Mononuclear cell (primary cell): ENCODE results near the gene AQR. TPM values are rescaled to one million over a fixed set of nuclear protein-coding genes. Genes with fewer than 3 reads are reported as not detected.
"Not testable (repeated sequence)": the region's sequence is repeated elsewhere in the genome, so short reads cannot be mapped to it uniquely, and the experiment has no call there.

Experiments used
- H3K27me3 ChIP-seq: 2 replicates; pipeline ENCODE4 v1.6.0; 2011; ENCODE audit warnings: low read length, control low read depth; ENCODE audit not compliant: insufficient read depth
- H3K4me1 ChIP-seq: 2 replicates; pipeline ENCODE4 v1.5.1; 2011; ENCODE audit warnings: mild to moderate bottlenecking, low read length, control low read depth; ENCODE audit not compliant: insufficient read depth
- H3K4me3 ChIP-seq: 2 replicates; pipeline ENCODE4 v1.5.1; 2011; ENCODE audit warnings: mild to moderate bottlenecking, low read length, moderate library complexity
- H3K9me3 ChIP-seq: 2 replicates; pipeline ENCODE4 v1.5.1; 2011; ENCODE audit warnings: low read depth, mild to moderate bottlenecking, control low read depth, low read length
- total RNA-seq: library from RNA; depleted of rRNA; stranded (reverse); fragments of >200 nt; gene quantifications from one replicate; pipeline ENCODE4 v1.2.3, GENCODE V29; 2012

Gene AQR
- total RNA-seq, 1 donor = 38.4 TPM

- H3K4me3 ChIP-seq = no peak overlapping the region
- no peaks in the 10 kb centered on the region for H3K4me1 ChIP-seq
Observed at GRCh38 chr15:34828145-34828911, 141.2 kb downstream of the AQR start.

GRCh38 chr15:34821831-34822230, 147.7 kb downstream of the AQR start:
- Histone ChIP-seq H3K4me1 (no peaks in the 10 kb centered on the region), H3K9me3 (no peaks in the 10 kb centered on the region), H3K27me3 (peaks cover 1% of the 10 kb centered on the region), H3K4me3 (no peak overlapping the region)

More at GRCh38 chr15:34828145-34828911, 141.2 kb downstream of the AQR start:
- H3K27me3 ChIP-seq = peaks cover 3% of the 10 kb centered on the region
- no peaks in the 10 kb centered on the region for H3K9me3 ChIP-seq

GRCh38 chr15:34820110-34820509, 149.4 kb downstream of the AQR start:
- Histone ChIP-seq H3K4me1 (no peaks in the 10 kb centered on the region), H3K27me3 (peaks cover 10% of the 10 kb centered on the region), H3K9me3 (no peaks in the 10 kb centered on the region), H3K4me3 (no peak overlapping the region)

GRCh38 chr15:34818526-34818925, 151.0 kb downstream of the AQR start:
- Histone ChIP-seq H3K9me3 (no peaks in the 10 kb centered on the region), H3K27me3 (peaks cover 16% of the 10 kb centered on the region), H3K4me3 (no peak overlapping the region), H3K4me1 (no peaks in the 10 kb centered on the region)

GRCh38 chr15:34815836-34816235, 153.7 kb downstream of the AQR start:
- Histone ChIP-seq H3K4me3 (no peak overlapping the region), H3K9me3 (no peaks in the 10 kb centered on the region), H3K27me3 (peaks cover 16% of the 10 kb centered on the region), H3K4me1 (no peaks in the 10 kb centered on the region)

- peaks cover 16% of the 10 kb centered on the region for H3K27me3 ChIP-seq
- no peak overlapping the region for H3K4me3 ChIP-seq
- no peaks in the 10 kb centered on the region for H3K4me1 ChIP-seq
- H3K9me3 ChIP-seq = no peaks in the 10 kb centered on the region
Observed at GRCh38 chr15:34813446-34814190, 155.9 kb downstream of the AQR start.

GRCh38 chr15:34812868-34813365, 156.6 kb downstream of the AQR start:
- not testable (repeated sequence) for H3K4me1 ChIP-seq, H3K4me3 ChIP-seq, H3K9me3 ChIP-seq
- peaks cover 16% of the 10 kb centered on the region for H3K27me3 ChIP-seq

- no peaks in the 10 kb centered on the region for H3K4me1 ChIP-seq
- H3K9me3 ChIP-seq = no peaks in the 10 kb centered on the region
- peaks cover 16% of the 10 kb centered on the region for H3K27me3 ChIP-seq
- H3K4me3 ChIP-seq = no peak overlapping the region
Observed at GRCh38 chr15:34812369-34812768, 157.2 kb downstream of the AQR start.

- Histone ChIP-seq H3K4me1 (no peaks in the 10 kb centered on the region), H3K27me3 (peaks cover 11% of the 10 kb centered on the region), H3K9me3 (no peaks in the 10 kb centered on the region), H3K4me3 (no peak overlapping the region)
Observed at GRCh38 chr15:34810443-34811129, 159.0 kb downstream of the AQR start.

- Histone ChIP-seq H3K9me3 (no peaks in the 10 kb centered on the region), H3K27me3 (peaks cover 10% of the 10 kb centered on the region), H3K4me1 (no peaks in the 10 kb centered on the region), H3K4me3 (no peak overlapping the region)
Observed at GRCh38 chr15:34809186-34809585, 160.4 kb downstream of the AQR start.

- H3K27me3 ChIP-seq = peaks cover 7% of the 10 kb centered on the region
- no peaks in the 10 kb centered on the region for H3K9me3 ChIP-seq
- no peaks in the 10 kb centered on the region for H3K4me1 ChIP-seq
- H3K4me3 ChIP-seq = no peak overlapping the region
Observed at GRCh38 chr15:34808016-34808415, 161.5 kb downstream of the AQR start.

- not testable (repeated sequence) for H3K9me3 ChIP-seq, H3K4me1 ChIP-seq, H3K4me3 ChIP-seq, H3K27me3 ChIP-seq
Observed at GRCh38 chr15:34807241-34807640, 162.3 kb downstream of the AQR start.

GRCh38 chr15:34804776-34805175, 164.8 kb downstream of the AQR start:
- no peaks in the 10 kb centered on the region for H3K4me1 ChIP-seq
- no peaks in the 10 kb centered on the region for H3K9me3 ChIP-seq
- peaks cover 7% of the 10 kb centered on the region for H3K27me3 ChIP-seq
- H3K4me3 ChIP-seq = no peak overlapping the region

- Histone ChIP-seq H3K27me3 (peaks cover 7% of the 10 kb centered on the region), H3K9me3 (no peaks in the 10 kb centered on the region), H3K4me3 (no peak overlapping the region), H3K4me1 (no peaks in the 10 kb centered on the region)
Observed at GRCh38 chr15:34804113-34804512, 165.4 kb downstream of the AQR start.
